Mucosa of stomach (tissue), 1 donor: ENCODE data around the gene HRH3.

ENCODE experiments used
- H3K27me3 ChIP-seq: one replicate; pipeline ENCODE4 v1.7.0; 2013; ENCODE audit warnings: mild to moderate bottlenecking, low read length; ENCODE audit not compliant: control insufficient read depth, insufficient read depth
- H3K36me3 ChIP-seq: one replicate; pipeline ENCODE4 v1.7.0; 2013; ENCODE audit warnings: low read length; ENCODE audit not compliant: control insufficient read depth, insufficient read depth
- H3K4me1 ChIP-seq: one replicate; pipeline ENCODE4 v1.7.0; 2013; ENCODE audit warnings: mild to moderate bottlenecking, low read length; ENCODE audit not compliant: control insufficient read depth, insufficient read depth
- H3K4me3 ChIP-seq: one replicate; pipeline ENCODE4 v1.7.0; 2013; ENCODE audit warnings: low read length
- H3K9ac ChIP-seq: one replicate; pipeline ENCODE4 v1.7.0; 2013; ENCODE audit warnings: mild to moderate bottlenecking, low read length, moderate library complexity
- H3K9me3 ChIP-seq: one replicate; pipeline ENCODE4 v1.7.0; 2013; ENCODE audit warnings: mild to moderate bottlenecking, low read length, moderate library complexity; ENCODE audit not compliant: control insufficient read depth
- donor health status: Pancreatic carcinoma.

The HRH3 gene

DNA sequence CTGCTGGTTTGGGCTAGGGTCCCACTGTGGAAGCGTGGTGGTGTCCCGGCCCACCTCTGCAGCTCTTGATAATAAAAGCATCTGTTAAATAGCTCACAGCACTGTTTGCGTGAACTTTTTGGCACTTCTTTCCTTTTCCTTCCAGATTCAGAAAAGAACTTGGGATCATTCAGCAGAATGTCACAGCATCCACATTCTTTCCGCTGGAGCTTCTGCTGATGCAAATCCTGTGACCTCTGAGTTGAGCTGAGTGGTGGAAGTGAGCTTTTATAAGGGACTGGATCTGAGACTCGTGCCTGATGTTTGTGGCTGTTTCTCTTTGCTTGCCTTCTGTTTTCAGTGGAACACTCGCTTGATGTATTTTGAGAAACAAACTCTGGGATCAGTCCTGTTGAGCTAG is 22.1 kb upstream of the HRH3 start:
- Histone ChIP-seq H3K36me3 (no peaks in the 10 kb centered on the region), H3K9me3 (no peaks in the 10 kb centered on the region), H3K9ac (peak overlapping the region; percentile 3), H3K27me3 (no peaks in the 10 kb centered on the region), H3K4me1 (peaks cover 62% of the 10 kb centered on the region), H3K4me3 (no peak overlapping the region)

DNA sequence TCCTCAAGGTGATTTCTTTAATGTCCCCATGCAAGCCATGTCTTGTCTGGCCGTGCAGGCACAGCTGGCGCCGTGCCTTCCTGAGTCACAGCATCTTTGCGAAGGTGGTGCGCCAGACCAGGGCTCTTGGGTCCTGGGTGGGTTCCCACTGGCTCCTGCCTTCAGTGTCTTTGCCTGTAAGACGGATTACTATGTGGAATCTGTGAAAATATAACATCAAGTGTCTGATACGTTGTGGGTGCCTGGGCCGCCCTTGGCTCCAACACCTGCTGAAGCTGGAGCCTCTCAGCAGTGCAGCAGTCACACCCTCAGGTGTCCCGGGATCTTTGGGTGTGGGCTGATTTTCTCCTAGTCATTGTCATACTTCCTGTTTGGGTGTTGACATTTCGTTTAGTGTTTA is 21.4 kb upstream of the HRH3 start:
- no peak overlapping the region for H3K9ac ChIP-seq
- H3K27me3 ChIP-seq: no peaks in the 10 kb centered on the region
- no peaks in the 10 kb centered on the region for H3K36me3 ChIP-seq
- no peak overlapping the region for H3K4me3 ChIP-seq
- H3K4me1 ChIP-seq: peaks cover 62% of the 10 kb centered on the region
- no peaks in the 10 kb centered on the region for H3K9me3 ChIP-seq

DNA sequence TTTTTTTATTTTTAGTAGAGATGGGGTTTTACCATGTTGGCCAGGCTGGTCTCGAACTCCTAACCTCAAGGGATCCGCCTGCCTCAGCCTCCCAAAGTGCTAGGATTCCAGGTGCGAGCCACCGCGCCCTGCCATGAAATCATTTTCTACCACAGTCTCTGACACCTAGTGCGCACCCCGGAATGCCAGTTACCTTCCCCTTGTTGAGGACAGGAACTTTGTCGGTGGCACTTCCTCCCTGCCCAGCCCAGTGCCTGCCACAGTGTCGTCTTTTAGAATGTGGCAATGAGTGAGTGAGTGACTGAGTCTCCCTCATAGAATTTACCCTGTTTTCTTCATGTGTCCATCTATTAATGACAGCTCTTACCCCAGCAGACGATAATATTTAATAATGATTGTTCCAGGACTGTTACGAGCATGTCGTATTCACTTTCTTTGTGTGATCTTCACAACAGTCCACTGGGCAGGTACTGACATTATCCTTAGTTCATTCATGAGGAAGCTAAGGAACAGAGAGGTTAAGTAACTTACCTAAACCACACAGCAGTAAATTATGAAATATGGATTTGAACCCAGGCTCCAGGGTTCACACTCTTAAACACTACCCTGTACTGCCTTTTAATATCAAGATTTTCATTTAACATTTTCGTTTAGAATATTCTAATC is 20.1 kb upstream of the HRH3 start:
- Histone ChIP-seq H3K9ac (no peak overlapping the region), H3K27me3 (no peaks in the 10 kb centered on the region), H3K4me1 (peaks cover 61% of the 10 kb centered on the region), H3K36me3 (no peaks in the 10 kb centered on the region), H3K4me3 (peak overlapping the region; percentile 29), H3K9me3 (no peaks in the 10 kb centered on the region)

DNA sequence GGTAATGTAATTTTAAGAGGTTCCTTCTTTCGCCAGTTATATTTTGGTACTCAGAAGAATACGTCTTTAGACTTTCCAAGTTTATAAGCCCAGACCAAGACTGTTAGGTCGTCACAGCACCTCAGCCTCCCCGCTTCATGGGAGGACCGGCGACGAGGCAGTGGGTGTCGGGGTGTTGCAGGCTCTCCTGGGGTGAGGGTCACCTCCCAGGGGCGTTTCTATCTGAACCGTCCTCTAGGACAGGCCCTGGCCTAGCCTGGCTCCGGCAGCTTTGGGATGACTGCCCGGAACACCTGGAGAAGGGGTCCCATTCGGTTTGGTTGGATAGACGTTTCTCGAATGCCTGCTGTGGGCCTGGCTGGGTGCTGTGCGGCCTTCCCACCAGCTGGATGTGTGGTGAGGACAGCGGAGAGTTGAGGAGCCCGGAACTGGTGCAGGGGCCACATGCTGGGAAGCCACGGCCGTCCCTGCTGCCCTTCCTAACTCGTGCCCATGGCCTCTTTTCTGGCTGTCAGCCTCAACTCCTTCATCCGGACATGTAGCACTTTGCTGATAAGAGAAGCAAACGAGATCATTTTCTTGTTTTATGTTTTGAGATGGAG is 19.3 kb upstream of the HRH3 start:
- H3K9ac ChIP-seq: peak overlapping the region; percentile 83
- H3K4me3 ChIP-seq: peak overlapping the region; percentile 29
- H3K36me3 ChIP-seq: no peaks in the 10 kb centered on the region
- H3K9me3 ChIP-seq: no peaks in the 10 kb centered on the region
- peaks cover 53% of the 10 kb centered on the region for H3K4me1 ChIP-seq
- H3K27me3 ChIP-seq: no peaks in the 10 kb centered on the region

DNA sequence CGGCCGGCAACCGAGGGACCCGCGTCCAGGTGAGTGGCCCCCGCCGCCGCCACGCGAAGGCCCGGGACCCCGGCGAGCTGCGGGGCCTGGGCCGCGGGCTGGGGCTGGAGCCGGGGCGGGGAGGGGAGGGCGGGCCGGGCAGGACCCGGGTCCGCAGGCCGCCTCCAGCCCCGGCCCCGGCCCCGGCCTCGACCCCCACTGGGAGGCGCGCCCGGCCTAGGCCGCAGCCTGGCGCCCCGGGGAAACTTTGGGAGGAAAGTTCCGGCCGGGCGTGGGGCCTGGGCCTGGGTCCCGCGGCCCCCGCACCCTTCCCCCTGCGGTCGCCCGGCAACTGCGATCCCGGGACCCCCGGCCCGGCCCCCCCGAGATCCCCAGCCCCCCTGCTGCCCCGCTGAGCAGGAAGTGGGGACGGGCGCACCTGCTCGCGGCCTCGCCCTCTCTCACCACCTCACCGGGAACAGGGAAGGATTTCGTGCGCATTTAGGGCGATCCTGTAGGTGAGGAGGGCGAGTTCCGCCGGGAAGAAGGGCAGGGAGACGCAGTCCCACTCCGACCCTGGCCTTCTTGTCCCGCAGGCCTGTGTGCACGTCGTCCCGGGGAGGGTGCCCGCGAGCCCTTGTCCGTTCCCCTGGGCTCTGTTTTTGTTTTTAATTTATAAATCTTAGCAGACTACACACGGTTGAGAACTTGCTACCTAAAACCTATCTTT is 18.6 kb upstream of the HRH3 start:
- H3K36me3 ChIP-seq: no peaks in the 10 kb centered on the region
- H3K4me3 ChIP-seq: peak overlapping the region; percentile 29
- peaks cover 48% of the 10 kb centered on the region for H3K4me1 ChIP-seq
- no peaks in the 10 kb centered on the region for H3K27me3 ChIP-seq
- H3K9ac ChIP-seq: peak overlapping the region; percentile 83
- no peaks in the 10 kb centered on the region for H3K9me3 ChIP-seq

DNA sequence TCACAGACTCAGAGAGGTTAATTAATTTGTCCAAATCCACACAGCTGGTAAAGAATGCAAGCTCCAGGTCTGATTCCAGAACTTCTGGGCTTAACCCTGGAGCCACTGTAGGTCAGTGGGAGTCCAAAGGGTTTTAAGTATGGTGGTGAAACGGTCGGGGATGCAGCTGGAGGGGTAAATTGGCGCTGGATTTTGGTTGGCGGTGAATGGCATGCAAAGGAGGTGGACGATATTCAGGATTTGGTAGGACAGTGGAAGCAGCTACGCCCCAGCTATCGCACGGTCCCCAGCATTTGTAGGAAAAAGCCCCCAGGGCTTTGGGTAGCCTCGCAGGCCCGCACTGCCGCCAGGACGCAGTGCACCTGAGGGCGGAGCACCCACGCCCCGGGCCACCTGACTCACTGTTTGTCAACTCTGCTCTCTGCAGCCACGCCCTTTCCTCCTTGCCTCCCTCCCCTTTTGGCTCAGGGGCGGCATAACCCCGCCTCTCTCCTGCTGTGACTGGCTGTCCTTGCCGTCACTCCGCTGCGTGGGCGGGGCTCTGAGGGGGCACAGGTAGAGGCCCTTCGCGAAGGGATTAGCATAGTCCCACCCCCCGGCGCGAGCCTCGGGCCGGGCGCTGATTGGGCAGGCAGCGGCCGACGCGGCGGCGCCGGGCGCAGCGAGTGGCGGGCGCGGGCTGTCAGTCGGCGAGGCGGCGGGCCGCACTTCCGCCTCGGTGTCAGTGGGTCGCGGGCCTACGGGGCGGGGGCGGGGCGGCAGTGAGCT is 17.9 kb upstream of the HRH3 start, which contains the start of gene OSBPL2:
Gene OSBPL2, plus strand, starts transcription at position 721 of the 768 bp plus-strand sequence. CDS start 17,664 bp downstream, outside the sequence.
- Histone ChIP-seq H3K27me3 (no peaks in the 10 kb centered on the region), H3K4me1 (peaks cover 44% of the 10 kb centered on the region), H3K9me3 (no peaks in the 10 kb centered on the region), H3K9ac (peak within 1 kb of the TSS; percentile 83), H3K4me3 (peak within 1 kb of the TSS; percentile 29), H3K36me3 (no peaks in the 10 kb centered on the region)

DNA sequence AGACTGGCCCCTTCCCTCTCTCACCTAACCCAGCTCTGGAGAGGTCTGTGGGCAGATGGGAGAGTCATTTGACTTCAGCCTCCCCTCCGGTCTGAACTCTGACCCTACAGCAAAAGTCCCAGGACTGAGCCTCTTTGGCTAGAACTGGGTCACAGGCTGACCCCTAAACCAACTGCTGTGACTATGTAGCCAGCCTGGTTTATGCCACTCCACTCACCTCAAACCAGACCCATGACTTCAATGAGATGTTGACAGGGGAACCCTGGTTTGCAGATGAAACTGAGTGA is 17.4 kb upstream of the HRH3 start:
- no peaks in the 10 kb centered on the region for H3K9me3 ChIP-seq
- H3K9ac ChIP-seq: peak overlapping the region; percentile 40
- peaks cover 39% of the 10 kb centered on the region for H3K4me1 ChIP-seq
- H3K4me3 ChIP-seq: no peak overlapping the region
- no peaks in the 10 kb centered on the region for H3K36me3 ChIP-seq
- H3K27me3 ChIP-seq: no peaks in the 10 kb centered on the region

DNA sequence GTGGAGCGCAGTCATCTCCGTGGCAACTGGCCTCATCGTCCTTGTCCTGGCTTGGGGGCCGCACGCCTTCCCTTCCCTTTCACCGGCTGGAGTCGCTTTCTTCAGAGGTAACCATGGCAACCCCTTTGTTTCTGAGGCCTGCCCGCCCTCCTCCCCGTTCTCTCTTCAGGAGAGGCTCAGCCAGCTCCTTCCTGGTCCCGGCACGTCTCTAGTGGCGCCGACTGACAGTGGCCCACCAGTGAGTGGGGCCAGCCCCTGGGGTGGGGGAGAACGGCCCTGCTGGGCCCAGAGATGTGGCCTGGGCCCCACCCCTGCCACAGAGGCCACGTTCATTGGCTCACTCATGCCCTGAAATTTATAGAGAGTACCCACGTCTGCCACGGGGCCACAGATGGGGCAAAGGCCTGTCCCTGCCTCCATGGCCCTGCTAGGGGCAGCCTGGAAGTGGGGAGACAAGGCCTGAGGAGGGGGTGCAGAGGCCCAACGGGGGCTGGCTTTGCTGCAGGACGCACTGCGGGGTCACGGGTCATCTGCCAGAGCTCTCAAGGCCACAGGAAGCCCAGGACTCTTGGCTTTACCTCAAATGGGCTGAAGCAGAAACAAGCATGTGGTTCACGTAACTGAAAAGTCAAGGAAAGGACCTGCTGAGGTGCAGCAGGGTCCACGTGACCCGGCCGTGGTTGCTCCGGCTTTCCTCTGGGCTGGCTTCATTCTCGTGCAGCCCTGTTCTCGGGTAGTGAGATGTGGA is 16.9 kb upstream of the HRH3 start:
- no peak overlapping the region for H3K4me3 ChIP-seq
- no peaks in the 10 kb centered on the region for H3K27me3 ChIP-seq
- H3K4me1 ChIP-seq: peaks cover 34% of the 10 kb centered on the region
- H3K36me3 ChIP-seq: no peaks in the 10 kb centered on the region
- no peak overlapping the region for H3K9ac ChIP-seq
- no peaks in the 10 kb centered on the region for H3K9me3 ChIP-seq

DNA sequence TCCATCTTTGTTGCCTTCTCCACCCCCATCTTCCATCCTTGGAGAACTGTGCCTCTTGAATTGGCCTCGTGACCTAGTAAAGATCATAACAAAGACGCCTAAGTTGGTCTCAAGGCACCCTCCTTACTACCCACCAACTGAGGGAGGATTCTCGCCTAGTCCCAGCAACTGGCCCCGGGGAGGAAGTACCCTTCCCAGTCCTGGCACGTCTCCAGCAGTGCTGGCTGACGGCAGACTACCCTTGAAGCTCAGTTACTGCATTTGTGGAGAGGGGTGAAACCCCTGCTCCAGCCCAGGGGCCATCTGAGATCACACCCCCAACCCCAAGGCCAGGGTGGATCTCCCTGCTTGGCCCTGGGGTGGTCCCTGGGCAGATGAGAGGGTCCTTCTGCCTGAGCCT is 16.1 kb upstream of the HRH3 start:
- no peak overlapping the region for H3K9ac ChIP-seq
- no peak overlapping the region for H3K4me3 ChIP-seq
- H3K27me3 ChIP-seq: no peaks in the 10 kb centered on the region
- peaks cover 28% of the 10 kb centered on the region for H3K4me1 ChIP-seq
- no peaks in the 10 kb centered on the region for H3K36me3 ChIP-seq
- H3K9me3 ChIP-seq: no peaks in the 10 kb centered on the region

DNA sequence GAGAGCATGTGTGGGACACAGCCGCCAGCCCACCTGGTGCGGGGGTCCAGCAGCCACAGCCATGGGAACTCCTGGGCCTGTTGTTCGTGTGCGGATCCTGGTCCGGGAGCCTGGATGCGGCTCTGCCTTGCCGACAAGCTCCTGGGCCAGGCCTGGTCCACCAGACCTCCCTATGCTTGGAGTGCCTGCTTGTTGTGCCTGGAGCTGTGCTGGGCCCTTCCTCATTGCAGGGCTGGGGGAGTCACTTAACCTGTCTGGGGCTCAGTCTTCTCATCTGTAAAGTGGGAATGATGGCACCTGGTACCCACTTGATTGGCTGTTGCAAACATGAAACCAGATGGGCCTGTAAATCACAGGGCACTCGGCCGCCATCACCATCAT is 15.7 kb upstream of the HRH3 start:
- H3K9me3 ChIP-seq: no peaks in the 10 kb centered on the region
- no peak overlapping the region for H3K4me3 ChIP-seq
- H3K36me3 ChIP-seq: no peaks in the 10 kb centered on the region
- H3K4me1 ChIP-seq: peaks cover 24% of the 10 kb centered on the region
- no peak overlapping the region for H3K9ac ChIP-seq
- peaks cover 4% of the 10 kb centered on the region for H3K27me3 ChIP-seq

DNA sequence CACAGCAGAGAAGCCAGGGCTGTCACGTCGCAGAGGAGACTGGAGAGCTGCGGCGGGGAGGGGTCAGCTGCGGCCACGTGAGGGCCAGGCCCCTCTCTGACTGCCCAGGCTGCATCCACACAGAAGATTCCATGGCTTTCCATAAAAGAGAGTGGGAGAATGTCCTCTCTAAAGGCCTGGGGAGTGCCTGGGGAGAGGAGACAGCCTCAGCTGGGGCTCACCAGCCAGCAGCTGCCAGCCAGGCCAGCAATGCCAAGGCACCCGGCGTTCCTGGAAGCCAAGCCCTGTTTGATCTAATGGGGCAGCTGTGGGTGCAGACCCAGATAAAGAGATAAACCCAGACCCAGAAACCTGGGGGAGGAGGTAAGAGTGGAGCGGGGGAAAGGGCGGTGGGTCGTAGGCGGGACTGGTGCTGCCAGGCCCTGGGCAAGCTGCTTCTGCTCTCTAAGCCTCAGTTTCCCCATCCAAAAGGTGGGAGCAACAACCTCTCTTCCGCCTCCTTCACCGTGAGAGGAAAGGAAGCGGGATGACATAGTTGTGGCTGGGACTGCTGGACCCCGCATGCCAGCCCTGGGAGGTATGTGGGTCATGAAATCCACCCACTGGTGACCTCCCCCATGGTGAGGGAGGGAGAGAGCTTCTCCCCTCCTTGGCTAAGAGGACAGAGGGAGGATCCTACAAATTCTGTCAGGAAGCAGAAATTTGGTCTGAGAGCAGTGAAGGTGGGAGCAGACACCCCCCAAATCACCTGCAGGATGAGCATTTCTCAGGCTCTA is 15.1 kb upstream of the HRH3 start:
- no peak overlapping the region for H3K4me3 ChIP-seq

More for the DNA sequence above, 15.1 kb upstream of the HRH3 start:
- Histone ChIP-seq H3K36me3 (no peaks in the 10 kb centered on the region), H3K9me3 (no peaks in the 10 kb centered on the region), H3K9ac (no peak overlapping the region), H3K27me3 (peaks cover 4% of the 10 kb centered on the region), H3K4me1 (peaks cover 18% of the 10 kb centered on the region)
